HG02588 (cell line): ENCODE measurements around the gene FCHO1.
"Not testable (repeated sequence)": the region's sequence is repeated elsewhere in the genome, so short reads cannot be mapped to it uniquely, and the experiment has no call there.

Experiments used
- ATAC-seq: cut with Tn5 transposase; IDR thresholded peaks from one replicate; pipeline ENCODE4 v1.9.1; 2021; ENCODE audit warnings: mild to moderate bottlenecking, moderate library complexity; ENCODE audit not compliant: unreplicated experiment

Gene FCHO1

GRCh38 chr19:17758515-17758914 lies 7.2 kb downstream of the FCHO1 start:
- no peak for ATAC-seq

GRCh38 chr19:17761148-17761547 lies 9.9 kb downstream of the FCHO1 start:
- no peak for ATAC-seq

GRCh38 chr19:17762505-17763229 lies 11.4 kb downstream of the FCHO1 start:
- ATAC-seq, result no peak

- ATAC-seq, result no peak
Measured at GRCh38 chr19:17764348-17764747, 13.1 kb downstream of the FCHO1 start.

- no peak for ATAC-seq
Measured at GRCh38 chr19:17765069-17765618, 13.9 kb downstream of the FCHO1 start.

- no peak for ATAC-seq
Measured at GRCh38 chr19:17766543-17767131, 15.4 kb downstream of the FCHO1 start.

GRCh38 chr19:17767559-17767958 lies 16.3 kb downstream of the FCHO1 start:
- ATAC-seq, result no peak

- no peak for ATAC-seq
Measured at GRCh38 chr19:17770613-17771012, 19.3 kb downstream of the FCHO1 start.

GRCh38 chr19:17772172-17772571 lies 20.9 kb downstream of the FCHO1 start:
- ATAC-seq, result no peak

GRCh38 chr19:17775245-17775927 lies 24.1 kb downstream of the FCHO1 start:
- ATAC-seq, result no peak

- peak; percentile 60 for ATAC-seq
Measured at GRCh38 chr19:17775991-17776803, 24.9 kb downstream of the FCHO1 start.

GRCh38 chr19:17777840-17778239 lies 26.6 kb downstream of the FCHO1 start:
- not testable (repeated sequence) for ATAC-seq

- no peak for ATAC-seq
Measured at GRCh38 chr19:17778251-17778967, 27.1 kb downstream of the FCHO1 start.

GRCh38 chr19:17778968-17779929 lies 28.0 kb downstream of the FCHO1 start:
- no peak for ATAC-seq

GRCh38 chr19:17780781-17781180 lies 29.5 kb downstream of the FCHO1 start:
- ATAC-seq, result no peak

GRCh38 chr19:17783721-17784120 lies 32.4 kb downstream of the FCHO1 start:
- not testable (repeated sequence) for ATAC-seq

GRCh38 chr19:17784201-17785008 lies 33.1 kb downstream of the FCHO1 start:
- no peak for ATAC-seq

- ATAC-seq, result no peak
Measured at GRCh38 chr19:17787274-17787913, 36.1 kb downstream of the FCHO1 start.
